Hepatocyte (in vitro differentiated cells): Measurements from ENCODE around the gene WNK1.
"Not testable (repeated sequence)": the region's sequence is repeated elsewhere in the genome, so short reads cannot be mapped to it uniquely, and the experiment has no call there.

ENCODE experiments used
- CTCF ChIP-seq: fragments of 200-600 bp; sonication (generic); IDR thresholded peaks from 2 replicates; pipeline ENCODE4 v1.5.1; 2016; ENCODE audit warnings: antibody characterized with exemption, mild to moderate bottlenecking; ENCODE audit not compliant: poor library complexity
- EZH2 ChIP-seq: fragments of 200-600 bp; sonication (generic); IDR thresholded peaks from 2 replicates; pipeline ENCODE4 v1.6.1; 2016; ENCODE audit warnings: antibody characterized with exemption, mild to moderate bottlenecking, borderline replicate concordance

DNA sequence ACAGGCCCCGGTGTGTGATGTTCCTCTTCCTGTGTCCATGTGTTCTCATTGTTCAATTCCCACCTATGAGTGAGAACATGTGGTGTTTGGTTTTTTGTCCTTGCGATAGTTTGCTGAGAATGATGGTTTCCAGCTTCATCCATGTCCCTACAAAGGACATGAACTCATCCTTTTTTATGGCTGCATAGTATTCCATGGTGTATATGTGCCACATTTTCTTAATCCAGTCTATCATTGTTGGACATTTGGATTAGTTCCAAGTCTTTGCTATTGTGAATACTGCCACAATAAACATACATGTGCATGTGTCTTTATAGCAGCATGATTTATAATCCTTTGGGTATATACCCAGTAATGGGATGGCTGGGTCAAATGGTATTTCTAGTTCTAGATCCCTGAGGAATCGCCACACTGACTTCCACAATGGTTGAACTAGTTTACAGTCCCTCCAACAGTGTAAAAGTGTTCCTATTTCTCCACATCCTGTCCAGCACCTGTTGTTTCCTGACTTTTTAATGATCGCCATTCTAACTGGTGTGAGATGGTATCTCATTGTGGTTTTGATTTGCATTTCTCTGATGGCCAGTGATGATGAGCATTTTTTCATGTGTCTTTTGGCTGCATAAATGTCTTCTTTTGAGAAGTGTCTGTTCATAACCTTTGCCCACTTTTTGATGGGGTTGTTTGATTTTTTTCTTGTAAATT, 97.5 kb downstream of the WNK1 start:
- TF ChIP-seq EZH2, CTCF: not testable (repeated sequence)
